T-helper 1 cell treated with Interleukin-12 subunit alpha and Interleukin-12 subunit beta and Interleukin-4 antibody, amounts not matched to agents 30 ng/mL and 1 ng/mL, for 36 hours (primary cell): Measurements from ENCODE around the gene MYCBP. TPM values are rescaled to one million over a fixed set of nuclear protein-coding genes. Genes with fewer than 3 reads are reported as not detected.

ENCODE experiments used
- intact Hi-C: fragments of 100-400 bp; cut with micrococcal nuclease; formaldehyde crosslinking; loops from one replicate; pipeline ENCODE4 v1.15.1; 2024
- total RNA-seq: library from RNA; stranded (reverse); gene quantifications from 2 replicates; pipeline ENCODE4 v1.2.3, GENCODE V29; 2022

MYCBP gene
- total RNA-seq, 1 donor from 2014 or later: 41.7 TPM

DNA sequence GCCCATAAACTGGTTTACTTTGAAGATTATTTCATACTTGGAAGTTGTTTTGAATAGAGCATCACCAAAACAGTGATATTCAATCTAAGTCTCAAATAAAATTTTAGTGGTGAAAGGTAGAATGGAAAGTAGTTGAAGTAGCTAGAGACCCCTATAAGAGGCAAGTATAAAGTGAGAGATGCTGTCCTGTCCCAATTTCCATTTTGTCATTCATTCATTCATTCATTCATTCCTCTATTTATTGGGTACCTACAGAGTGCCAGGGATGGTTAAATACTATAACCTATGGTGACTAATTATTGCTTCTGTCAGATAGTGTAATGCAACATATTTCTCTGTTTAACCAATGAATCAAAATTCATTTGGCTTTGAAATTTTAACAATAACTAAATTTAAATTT is 46.3 kb downstream of the MYCBP start:
- intact Hi-C loops: no loop called here

- intact Hi-C loops: no loop called here
Measured at GRCh38 chr1:38826262-38826661, 46.9 kb downstream of the MYCBP start.

GRCh38 chr1:38820860-38821259 is 52.3 kb downstream of the MYCBP start:
- intact Hi-C loops: no loop called here

- intact Hi-C loops: loop anchor here (5.0 kb wide), 1 partner anchor 217 kb away; no protein-coding TSS in a partner anchor
Measured at GRCh38 chr1:38819516-38819915, 53.6 kb downstream of the MYCBP start.

- intact Hi-C loops: loop anchor here (5.0 kb wide), 1 partner anchor 217 kb away; no protein-coding TSS in a partner anchor
Measured at GRCh38 chr1:38819040-38819439, 54.1 kb downstream of the MYCBP start.

DNA sequence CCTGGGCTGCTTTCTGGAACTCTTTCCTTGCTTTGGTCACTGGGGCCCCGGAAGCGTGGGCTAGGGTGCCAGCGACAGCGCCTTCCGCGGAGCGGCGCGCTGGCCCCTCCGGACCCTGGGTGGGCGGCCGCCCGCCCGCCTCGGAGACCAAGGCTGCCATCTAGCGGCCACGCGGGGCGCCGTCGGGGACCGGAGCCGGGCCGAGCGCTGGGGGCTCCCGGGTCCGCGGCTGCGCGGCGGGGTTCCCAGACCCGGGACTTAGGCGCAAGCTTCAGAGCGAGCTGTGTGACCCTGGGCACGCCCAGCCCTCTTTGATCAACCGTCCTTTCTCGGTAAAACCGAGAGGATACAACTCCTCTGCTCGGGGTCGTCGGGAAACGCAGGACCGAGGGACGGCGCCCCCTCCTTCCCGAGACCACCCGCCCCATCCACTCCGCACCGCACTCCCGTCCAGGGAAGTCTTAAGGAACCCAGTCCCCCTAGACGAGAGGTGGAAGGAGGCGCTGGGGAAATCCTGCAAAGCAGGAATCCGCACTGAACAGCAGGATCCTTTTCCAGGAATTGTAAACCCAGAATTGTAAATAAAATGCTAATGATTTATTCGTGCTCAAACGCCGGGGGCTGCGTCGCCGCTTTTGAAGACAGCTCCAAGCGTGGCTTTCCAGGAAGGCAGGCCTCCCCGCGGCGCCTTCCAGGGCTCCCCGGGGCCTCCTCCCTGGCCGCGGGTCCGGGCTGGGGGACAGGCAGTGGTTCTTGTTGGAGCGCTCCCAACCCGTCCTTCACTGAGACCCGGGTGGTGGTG is 54.8 kb downstream of the MYCBP start:
- intact Hi-C loops: loop anchor here (5.0 kb wide), 1 partner anchor 216 kb away; no protein-coding TSS in a partner anchor

- intact Hi-C loops: loop anchor here (5.0 kb wide), 1 partner anchor 215 kb away; no protein-coding TSS in a partner anchor
Measured at GRCh38 chr1:38817267-38818174, 55.6 kb downstream of the MYCBP start.

GRCh38 chr1:38815903-38816627 is 57.1 kb downstream of the MYCBP start:
- intact Hi-C loops: loop anchor here (5.0 kb wide), 1 partner anchor 214 kb away; no protein-coding TSS in a partner anchor

DNA sequence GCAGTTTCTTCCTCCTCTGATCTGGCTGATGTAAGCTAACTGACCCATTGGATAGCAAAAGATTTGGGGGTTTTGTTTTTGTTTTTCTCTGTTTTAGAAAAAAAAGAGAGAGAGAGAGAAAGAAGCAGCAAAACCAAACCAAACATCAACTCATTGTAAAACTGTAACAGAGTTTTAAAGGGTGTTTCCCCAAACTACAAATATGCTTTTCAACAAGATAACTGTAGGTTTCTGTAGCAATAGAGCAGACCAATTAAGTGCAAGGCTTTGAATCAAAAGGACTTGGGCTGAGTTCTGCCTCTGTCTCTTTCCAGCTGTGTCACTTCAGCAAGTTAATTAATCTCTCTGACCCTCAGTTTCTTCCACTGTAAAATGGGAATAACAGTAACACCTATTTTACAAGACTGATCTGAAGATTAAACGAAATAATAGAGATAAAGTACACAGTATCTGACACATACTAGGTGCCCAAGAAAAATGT is 58.1 kb downstream of the MYCBP start:
- intact Hi-C loops: loop anchor here (5.0 kb wide), 1 partner anchor 213 kb away; no protein-coding TSS in a partner anchor

DNA sequence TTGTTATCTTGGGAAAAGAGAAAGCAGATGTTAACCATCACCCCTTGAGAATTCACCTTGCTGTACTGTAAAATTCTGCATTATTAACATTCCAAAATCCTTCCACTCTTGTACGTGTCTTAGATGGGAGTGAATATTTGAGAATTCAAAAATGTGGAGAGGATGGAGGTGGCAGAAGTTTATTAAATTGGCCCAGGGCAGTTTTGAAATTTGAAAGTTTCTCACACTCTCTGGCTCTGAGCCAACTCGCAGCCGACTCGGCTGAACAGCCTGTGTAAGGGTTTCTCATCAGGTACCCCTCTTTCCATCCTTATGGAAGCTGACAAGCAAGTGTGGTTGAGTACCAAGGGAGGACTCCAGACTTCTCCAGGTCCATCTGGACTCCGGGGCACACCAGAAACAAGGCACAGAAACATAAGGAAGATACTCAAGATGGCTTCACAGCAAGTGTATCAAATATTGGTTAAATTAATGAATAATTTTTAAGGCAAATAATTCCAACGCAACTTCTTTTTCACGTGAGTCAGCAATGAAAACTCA is 58.6 kb downstream of the MYCBP start:
- intact Hi-C loops: no loop called here

GRCh38 chr1:38812981-38813380 is 60.2 kb downstream of the MYCBP start:
- intact Hi-C loops: no loop called here

Other genes starting within 250 kb of the MYCBP start
- gene RRAGC, start 13.6 kb downstream of the MYCBP start, total RNA-seq: 21.9 and 22.1 TPM in 2 replicates
- gene GJA9, start 8.2 kb upstream of the MYCBP start, total RNA-seq: not detected in 2 replicates
- gene RHBDL2, start 68.5 kb upstream of the MYCBP start, total RNA-seq: not detected in 2 replicates
- 72.0 and 74.0 TPM in 2 replicates for gene AKIRIN1, start 117.9 kb upstream of the MYCBP start, total RNA-seq
- gene NDUFS5, start 153.0 kb upstream of the MYCBP start, total RNA-seq: 131 and 139 TPM in 2 replicates